GM12878 (cell line): Measurements from ENCODE around the gene ATXN1. TPM values are rescaled to one million over a fixed set of nuclear protein-coding genes. Genes with fewer than 3 reads are reported as not detected.

Experiments
- BACH1 ChIP-seq: fragments of 450-650 bp; IDR thresholded peaks from 2 replicates; pipeline ENCODE4 v1.6.1; 2017; ENCODE audit warnings: mild to moderate bottlenecking, borderline replicate concordance
- BHLHE40 ChIP-seq, 2 experiments: fragments of 450-650 bp in 1 of 2; IDR thresholded peaks; 2 replicates each; pipeline ENCODE4 v1.6.1; 2011 to 2017; ENCODE audit warnings: low read depth in 2 of 2, borderline replicate concordance in 1 of 2, improper control_type of control experiment in 1 of 2, low read length in 1 of 2, mild to moderate bottlenecking in 1 of 2
- BMI1 ChIP-seq: fragments of 450-650 bp; IDR thresholded peaks from 2 replicates; pipeline ENCODE4 v1.6.1; 2016; ENCODE audit warnings: mild to moderate bottlenecking, moderate library complexity, borderline replicate concordance
- BRCA1 ChIP-seq: IDR thresholded peaks from 2 replicates; pipeline ENCODE4 v1.6.1; 2011; ENCODE audit warnings: low read depth, low read length, improper control_type of control experiment
- CBX5 ChIP-seq: sonication (generic); IDR thresholded peaks from 2 replicates; pipeline ENCODE4 v1.6.1; 2016; ENCODE audit warnings: low read depth, moderate library complexity, mild to moderate bottlenecking, inconsistent platforms
- CREB1 ChIP-seq: IDR thresholded peaks from 2 replicates; pipeline ENCODE4 v1.6.1; 2012; ENCODE audit warnings: low read depth, mild to moderate bottlenecking, inconsistent platforms
- ELK1 ChIP-seq: IDR thresholded peaks from 2 replicates; pipeline ENCODE4 v1.6.1; 2012; ENCODE audit warnings: low read depth, low read length, improper control_type of control experiment
- FOXK2 ChIP-seq: fragments of 450-650 bp; IDR thresholded peaks from 2 replicates; pipeline ENCODE4 v1.6.1; 2017; ENCODE audit warnings: mild to moderate bottlenecking, moderate library complexity
- FOXM1 ChIP-seq: IDR thresholded peaks from 2 replicates; pipeline ENCODE4 v1.6.1; 2012; ENCODE audit warnings: low read depth, mild to moderate bottlenecking, inconsistent platforms, low read length, moderate library complexity
- HCFC1 ChIP-seq: fragments of 150-350 bp; IDR thresholded peaks from 2 replicates; pipeline ENCODE4 v1.6.1; 2014; ENCODE audit warnings: low read length
- MTA2 ChIP-seq: fragments of 450-650 bp; IDR thresholded peaks from 2 replicates; pipeline ENCODE4 v1.6.1; 2016; ENCODE audit warnings: low read depth, mild to moderate bottlenecking, moderate library complexity
- MTA3 ChIP-seq: IDR thresholded peaks from 2 replicates; pipeline ENCODE4 v1.6.1; 2012; ENCODE audit warnings: low read length, inconsistent platforms, borderline replicate concordance
- NBN ChIP-seq: fragments of 450-650 bp; IDR thresholded peaks from 2 replicates; pipeline ENCODE4 v1.6.1; 2016
- NFXL1 ChIP-seq: fragments of 450-650 bp; IDR thresholded peaks from 2 replicates; pipeline ENCODE4 v1.6.1; 2017; ENCODE audit warnings: antibody characterized with exemption, mild to moderate bottlenecking, borderline replicate concordance
- NR2F1 ChIP-seq: fragments of 450-650 bp; conservative IDR thresholded peaks from 2 replicates; pipeline ENCODE4 v1.6.1; 2017; ENCODE audit warnings: mild to moderate bottlenecking
- PAX5 ChIP-seq: IDR thresholded peaks from 2 replicates; pipeline ENCODE4 v1.6.1; 2011; ENCODE audit warnings: low read depth, low read length, borderline replicate concordance
- PAX8 ChIP-seq: fragments of 450-650 bp; IDR thresholded peaks from 2 replicates; pipeline ENCODE4 v1.6.1; 2017; ENCODE audit warnings: mild to moderate bottlenecking, moderate library complexity
- PRDM15 ChIP-seq: fragments of 450-650 bp; formaldehyde crosslinking; IDR thresholded peaks from 2 replicates; pipeline ENCODE4 v1.4.0; 2020; ENCODE audit warnings: mild to moderate bottlenecking, moderate library complexity
- RAD21 ChIP-seq: IDR thresholded peaks from 2 replicates; pipeline ENCODE4 v1.6.1; 2011; ENCODE audit warnings: mild to moderate bottlenecking, low read depth, low read length, moderate library complexity; ENCODE audit not compliant: insufficient read depth
- RBBP5 ChIP-seq: fragments of 200-600 bp; sonication (generic); conservative IDR thresholded peaks from 2 replicates; pipeline ENCODE4 v1.6.1; 2016
- RUNX3 ChIP-seq: IDR thresholded peaks from 2 replicates; pipeline ENCODE4 v1.6.1; 2012; ENCODE audit warnings: low read length, inconsistent platforms
- SIN3A ChIP-seq: IDR thresholded peaks from 2 replicates; pipeline ENCODE4 v1.6.1; 2012; ENCODE audit warnings: low read depth, low read length, improper control_type of control experiment
- SP1 ChIP-seq: IDR thresholded peaks from one replicate; pipeline ENCODE4 v1.6.1; 2011; ENCODE audit warnings: low read depth, low read length
- SPI1 ChIP-seq: IDR thresholded peaks from 2 replicates; pipeline ENCODE4 v1.6.1; 2011; ENCODE audit warnings: low read depth, mild to moderate bottlenecking, low read length, moderate library complexity, borderline replicate concordance; ENCODE audit not compliant: insufficient read depth
- SREBF2 ChIP-seq: IDR thresholded peaks from 2 replicates; pipeline ENCODE4 v1.6.1; 2012; ENCODE audit warnings: mild to moderate bottlenecking, low read length
- USF1 ChIP-seq: IDR thresholded peaks from 2 replicates; pipeline ENCODE4 v1.6.1; 2011; ENCODE audit warnings: borderline replicate concordance, low read depth, mild to moderate bottlenecking, moderate library complexity, mixed read lengths, low read length; ENCODE audit not compliant: insufficient read depth; ENCODE audit errors: extremely low read length
- ZNF207 ChIP-seq: fragments of 450-650 bp; IDR thresholded peaks from 2 replicates; pipeline ENCODE4 v1.6.1; 2014; ENCODE audit warnings: antibody characterized with exemption, mild to moderate bottlenecking, borderline replicate concordance
- ZZZ3 ChIP-seq: IDR thresholded peaks from 2 replicates; pipeline ENCODE4 v1.6.1; 2011; ENCODE audit warnings: low read depth; ENCODE audit not compliant: control insufficient read depth, insufficient read length
- polyA plus RNA-seq, 11 experiments: library from polyadenylated mRNA; depleted of rRNA in 4 of 11; unstranded in 6 of 11; stranded (reverse) in 5 of 11; fragments of >200 nt; fragmentation: Nextera tagmentation in 4 of 11; fragmentation: Illumina TruSeq in 1 of 11; extraction: Ambion mirVana in 4 of 11; extraction: Trizol in 1 of 11; gene quantifications; 1 replicate in 1 of 11; 2 replicates in 10 of 11; pipeline versions ENCODE4 v1.2.1 to v1.2.3, GENCODE V29; 2011 to 2016; ENCODE audit warnings: inconsistent platforms in 2 of 11, missing spikeins in 2 of 11, low read depth in 1 of 11
- total RNA-seq, 4 experiments: library from RNA; depleted of rRNA in 3 of 4; stranded (reverse); fragments of >200 nt in 3 of 4; fragmentation: Illumina TruSeq in 1 of 4; extraction: Trizol in 1 of 4; gene quantifications; 2 replicates each; pipeline versions ENCODE4 v1.2.1 to v1.2.3, GENCODE V29; 2013 to 2021

Gene ATXN1
- total and polyA plus RNA-seq, 10 of the 15 experiments (the other 5 are each of a cell fraction or from before 2014, with no cell fraction given), result 12.2 to 51.2 (median 20.5) TPM

GRCh38 chr6:16635810-16636602 is 125.3 kb downstream of the ATXN1 start (continued):
- TF ChIP-seq NR2F1 (peak; percentile 43; the same call in 1 of the 2 replicates), RBBP5 (no peak), MTA3 (peak; percentile 83; the same call in 1 of the 2 replicates), PAX8 (no peak), PRDM15 (CRISPR knock-in tag) (no peak), RUNX3 (peak; percentile 84), SIN3A (no peak), BRCA1 (no peak), CBX5 (0 out of 2 replicates have a peak, but pooled peaks have one; percentile 35), SP1 (peak; percentile 25), SPI1 (peak; percentile 62; the same call in 1 of the 2 replicates), CREB1 (peak; percentile 28; the same call in 1 of the 2 replicates), FOXK2 (no peak), ELK1 (no peak), BACH1 (peak; percentile 88; the same call in 1 of the 2 replicates), HCFC1 (no peak), BHLHE40 (IDR thresholded peaks at IDR 0.05; ENCODE audit: borderline replicate concordance in 1 of 2, low read depth in 2 of 2, low read length in 1 of 2) (peak; percentile 17 to 32; a peak in 2 of 4 replicates), PAX5 (peak; percentile 53; the same call in 1 of the 2 replicates), FOXM1 (peak; percentile 87), ZNF207 (no peak), NFXL1 (no peak), NBN (peak; percentile 69), RAD21 (no peak), SREBF2 (no peak), BMI1 (no peak), USF1 (no peak), MTA2 (peak; percentile 84), ZZZ3 (no peak)
